GM18873 (cell line): ENCODE measurements around the gene INSL3.
"Not testable (repeated sequence)": the region's sequence is repeated elsewhere in the genome, so short reads cannot be mapped to it uniquely, and the experiment has no call there.

Source experiments
- ATAC-seq: cut with Tn5 transposase; IDR thresholded peaks from one replicate; pipeline ENCODE4 v1.9.1; 2021; ENCODE audit warnings: mild to moderate bottlenecking, moderate library complexity, moderate number of reproducible peaks; ENCODE audit not compliant: unreplicated experiment, low FRiP score

The INSL3 gene

GRCh38 chr19:17826508-17827056 is 5.3 kb upstream of the INSL3 start:
- no peak for ATAC-seq

GRCh38 chr19:17824339-17824738 is 3.0 kb upstream of the INSL3 start:
- no peak for ATAC-seq

GRCh38 chr19:17817668-17818363 is 3.5 kb downstream of the INSL3 start:
- no peak for ATAC-seq

- ATAC-seq = no peak
Measured at GRCh38 chr19:17812099-17812498, 9.2 kb downstream of the INSL3 start.

GRCh38 chr19:17811681-17812080 is 9.6 kb downstream of the INSL3 start:
- ATAC-seq = no peak

- no peak for ATAC-seq
Measured at GRCh38 chr19:17811103-17811502, 10.2 kb downstream of the INSL3 start.

GRCh38 chr19:17807731-17808316 is 13.5 kb downstream of the INSL3 start:
- no peak for ATAC-seq

- no peak for ATAC-seq
Measured at GRCh38 chr19:17806945-17807344, 14.4 kb downstream of the INSL3 start.

GRCh38 chr19:17805427-17805826 is 15.9 kb downstream of the INSL3 start:
- ATAC-seq = no peak

GRCh38 chr19:17803264-17803896 is 17.9 kb downstream of the INSL3 start:
- ATAC-seq = no peak

GRCh38 chr19:17802137-17802858 is 19.0 kb downstream of the INSL3 start:
- ATAC-seq = no peak

GRCh38 chr19:17798599-17798998 is 22.7 kb downstream of the INSL3 start:
- not testable (repeated sequence) for ATAC-seq

GRCh38 chr19:17797424-17798201 is 23.7 kb downstream of the INSL3 start:
- ATAC-seq = no peak

GRCh38 chr19:17796838-17797423 is 24.4 kb downstream of the INSL3 start:
- ATAC-seq = no peak

GRCh38 chr19:17796013-17796837 is 25.1 kb downstream of the INSL3 start:
- ATAC-seq = no peak

- no peak for ATAC-seq
Measured at GRCh38 chr19:17795495-17795856, 25.8 kb downstream of the INSL3 start.

GRCh38 chr19:17794731-17795494 is 26.4 kb downstream of the INSL3 start, which contains the start of gene B3GNT3:
Gene B3GNT3, plus strand, starts transcription at chr19:17795138. Its CDS starts 12,670 bp downstream, at chr19:17807808.
- ATAC-seq = no peak

GRCh38 chr19:17794412-17794730 is 26.9 kb downstream of the INSL3 start:
- no peak for ATAC-seq
